Measurements from ENCODE around the gene SYT8.

- no peak for TF ChIP-seq EP300 (IDR thresholded peaks at IDR 0.05; ENCODE audit: borderline replicate concordance in 1 of 2, low read depth in 2 of 2, low read length in 2 of 2)
- TF ChIP-seq, protein P1, sequence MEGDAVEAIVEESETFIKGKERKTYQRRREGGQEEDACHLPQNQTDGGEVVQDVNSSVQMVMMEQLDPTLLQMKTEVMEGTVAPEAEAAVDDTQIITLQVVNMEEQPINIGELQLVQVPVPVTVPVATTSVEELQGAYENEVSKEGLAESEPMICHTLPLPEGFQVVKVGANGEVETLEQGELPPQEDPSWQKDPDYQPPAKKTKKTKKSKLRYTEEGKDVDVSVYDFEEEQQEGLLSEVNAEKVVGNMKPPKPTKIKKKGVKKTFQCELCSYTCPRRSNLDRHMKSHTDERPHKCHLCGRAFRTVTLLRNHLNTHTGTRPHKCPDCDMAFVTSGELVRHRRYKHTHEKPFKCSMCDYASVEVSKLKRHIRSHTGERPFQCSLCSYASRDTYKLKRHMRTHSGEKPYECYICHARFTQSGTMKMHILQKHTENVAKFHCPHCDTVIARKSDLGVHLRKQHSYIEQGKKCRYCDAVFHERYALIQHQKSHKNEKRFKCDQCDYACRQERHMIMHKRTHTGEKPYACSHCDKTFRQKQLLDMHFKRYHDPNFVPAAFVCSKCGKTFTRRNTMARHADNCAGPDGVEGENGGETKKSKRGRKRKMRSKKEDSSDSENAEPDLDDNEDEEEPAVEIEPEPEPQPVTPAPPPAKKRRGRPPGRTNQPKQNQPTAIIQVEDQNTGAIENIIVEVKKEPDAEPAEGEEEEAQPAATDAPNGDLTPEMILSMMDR (IDR thresholded peaks at IDR 0.05; ENCODE audit: control extremely low read depth in 1 of 3, insufficient read depth in 1 of 3, low read depth in 1 of 3, low read length in 3 of 3) = no peak
- TF ChIP-seq TEAD4 (IDR thresholded peaks at IDR 0.05; ENCODE audit: low read depth, low read length) = no peak
- TF ChIP-seq RAD21 (IDR thresholded peaks at IDR 0.05 in 1 of 2, conservative IDR thresholded peaks at IDR 0.05 in 1 of 2; ENCODE audit: low read depth in 2 of 2, low read length in 2 of 2) = no peak
- no peak for TF ChIP-seq EZH2 (IDR thresholded peaks at IDR 0.05; ENCODE audit: low read depth, low read length, severe bottlenecking)
- no peak for TF ChIP-seq KDM1A (IDR thresholded peaks at IDR 0.05; ENCODE audit: borderline replicate concordance, low read length)
- TF ChIP-seq BACH1 (IDR thresholded peaks at IDR 0.05; ENCODE audit: low read length) = no peak
- TF ChIP-seq SIN3A (conservative IDR thresholded peaks at IDR 0.05 in 1 of 2, IDR thresholded peaks at IDR 0.05 in 1 of 2; ENCODE audit: low read depth in 1 of 2, low read length in 2 of 2) = no peak
- TF ChIP-seq TAF1 (IDR thresholded peaks at IDR 0.05; ENCODE audit: low read depth, low read length) = no peak
- TF ChIP-seq CBX5 (IDR thresholded peaks at IDR 0.05; ENCODE audit: low read depth, low read length) = no peak
- no peak for TF ChIP-seq JUN (IDR thresholded peaks at IDR 0.05; ENCODE audit: low read depth, low read length)
- TF ChIP-seq RBBP5 (IDR thresholded peaks at IDR 0.05; ENCODE audit: borderline replicate concordance, low read depth, low read length) = no peak
- TF ChIP-seq CREB1 (IDR thresholded peaks at IDR 0.05) = no peak
Observed at GRCh38 chr11:1839204-1839923, 4.6 kb downstream of the SYT8 start.
